ENCODE measurements around the gene INPP5B. TPM values are rescaled to one million over a fixed set of nuclear protein-coding genes. Genes with fewer than 3 reads are reported as not detected.
"Not testable (repeated sequence)": the region's sequence is repeated elsewhere in the genome, so short reads cannot be mapped to it uniquely, and the experiment has no call there.

Gene INPP5B
- total RNA-seq, 1 donor from 2014 or later = 36.5 TPM

DNA sequence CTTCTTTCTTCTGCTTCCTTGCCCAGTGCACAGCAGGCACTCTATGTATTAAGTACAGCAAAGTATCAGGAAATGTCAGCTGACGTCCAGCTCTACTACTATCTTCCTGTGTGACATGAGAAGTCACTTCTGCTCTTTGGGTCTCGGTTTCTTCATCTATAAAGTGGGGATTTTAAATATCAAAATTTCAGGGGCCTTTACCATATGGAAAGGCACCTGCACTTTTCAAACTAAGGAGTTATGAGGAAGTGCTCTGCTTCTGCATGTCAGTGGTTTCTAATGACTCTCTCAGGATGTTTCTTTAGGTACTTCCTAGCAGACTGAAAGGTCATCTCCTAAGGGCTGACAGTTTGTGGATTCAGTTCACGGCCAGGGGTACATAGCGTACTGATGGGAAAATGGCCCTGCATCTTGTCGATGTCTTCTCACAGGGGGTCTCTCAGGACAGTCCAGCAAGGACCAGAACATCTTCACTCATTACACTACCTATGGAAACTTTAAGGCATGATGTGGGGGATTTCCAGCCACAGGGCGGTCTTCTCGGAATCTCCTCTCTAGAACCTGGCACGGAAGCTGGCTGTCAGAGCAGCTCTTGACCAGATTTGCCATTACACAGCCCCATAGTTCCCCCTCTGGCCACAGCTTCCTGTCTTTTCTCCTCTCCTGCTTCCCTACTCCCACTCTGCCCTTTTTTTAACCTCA, 45.5 kb downstream of the INPP5B start:
- no peak overlapping the region for H3K4me3 Mint-ChIP-seq (ENCODE audit: unreplicated experiment)
- no peak for DNase-seq (ENCODE audit: extremely low spot score, unreplicated experiment)
- H3K4me1 Mint-ChIP-seq (ENCODE audit: unreplicated experiment) = no peaks in the 10 kb centered on the region
- H3K9me3 Mint-ChIP-seq (ENCODE audit: unreplicated experiment) = no peaks in the 10 kb centered on the region
- peaks cover 22% of the 10 kb centered on the region for H3K36me3 Mint-ChIP-seq (ENCODE audit: unreplicated experiment)
- H3K27ac Mint-ChIP-seq (ENCODE audit: unreplicated experiment) = no peak overlapping the region
- no peaks in the 10 kb centered on the region for H3K27me3 Mint-ChIP-seq (ENCODE audit: unreplicated experiment)
- TF ChIP-seq, protein P1, sequence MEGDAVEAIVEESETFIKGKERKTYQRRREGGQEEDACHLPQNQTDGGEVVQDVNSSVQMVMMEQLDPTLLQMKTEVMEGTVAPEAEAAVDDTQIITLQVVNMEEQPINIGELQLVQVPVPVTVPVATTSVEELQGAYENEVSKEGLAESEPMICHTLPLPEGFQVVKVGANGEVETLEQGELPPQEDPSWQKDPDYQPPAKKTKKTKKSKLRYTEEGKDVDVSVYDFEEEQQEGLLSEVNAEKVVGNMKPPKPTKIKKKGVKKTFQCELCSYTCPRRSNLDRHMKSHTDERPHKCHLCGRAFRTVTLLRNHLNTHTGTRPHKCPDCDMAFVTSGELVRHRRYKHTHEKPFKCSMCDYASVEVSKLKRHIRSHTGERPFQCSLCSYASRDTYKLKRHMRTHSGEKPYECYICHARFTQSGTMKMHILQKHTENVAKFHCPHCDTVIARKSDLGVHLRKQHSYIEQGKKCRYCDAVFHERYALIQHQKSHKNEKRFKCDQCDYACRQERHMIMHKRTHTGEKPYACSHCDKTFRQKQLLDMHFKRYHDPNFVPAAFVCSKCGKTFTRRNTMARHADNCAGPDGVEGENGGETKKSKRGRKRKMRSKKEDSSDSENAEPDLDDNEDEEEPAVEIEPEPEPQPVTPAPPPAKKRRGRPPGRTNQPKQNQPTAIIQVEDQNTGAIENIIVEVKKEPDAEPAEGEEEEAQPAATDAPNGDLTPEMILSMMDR (IDR thresholded peaks at IDR 0.05) = no peak

DNA sequence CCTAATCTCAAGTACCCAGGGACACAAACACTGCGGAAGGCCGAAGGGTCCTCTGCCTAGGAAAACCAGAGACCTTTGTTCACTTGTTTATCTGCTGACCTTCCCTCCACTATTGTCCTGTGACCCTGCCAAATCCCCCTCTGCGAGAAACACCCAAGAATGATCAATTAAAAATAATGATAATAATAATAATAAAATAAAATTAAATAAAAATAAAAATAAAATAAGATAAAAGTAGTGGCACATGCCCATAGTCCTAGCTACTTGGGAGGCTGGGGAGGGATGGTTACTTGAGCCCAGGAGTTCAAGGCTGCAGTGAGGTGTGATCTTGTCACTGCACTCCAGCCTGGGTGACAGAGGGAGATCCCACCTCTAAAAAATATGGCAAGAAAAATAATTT, 49.3 kb downstream of the INPP5B start:
- DNase-seq (ENCODE audit: extremely low spot score, unreplicated experiment); H3K9me3 Mint-ChIP-seq (ENCODE audit: unreplicated experiment); H3K27ac Mint-ChIP-seq (ENCODE audit: unreplicated experiment); H3K4me1 Mint-ChIP-seq (ENCODE audit: unreplicated experiment); H3K4me3 Mint-ChIP-seq (ENCODE audit: unreplicated experiment); H3K27me3 Mint-ChIP-seq (ENCODE audit: unreplicated experiment): not testable (repeated sequence)
- peaks cover 18% of the 10 kb centered on the region for H3K36me3 Mint-ChIP-seq (ENCODE audit: unreplicated experiment)

DNA sequence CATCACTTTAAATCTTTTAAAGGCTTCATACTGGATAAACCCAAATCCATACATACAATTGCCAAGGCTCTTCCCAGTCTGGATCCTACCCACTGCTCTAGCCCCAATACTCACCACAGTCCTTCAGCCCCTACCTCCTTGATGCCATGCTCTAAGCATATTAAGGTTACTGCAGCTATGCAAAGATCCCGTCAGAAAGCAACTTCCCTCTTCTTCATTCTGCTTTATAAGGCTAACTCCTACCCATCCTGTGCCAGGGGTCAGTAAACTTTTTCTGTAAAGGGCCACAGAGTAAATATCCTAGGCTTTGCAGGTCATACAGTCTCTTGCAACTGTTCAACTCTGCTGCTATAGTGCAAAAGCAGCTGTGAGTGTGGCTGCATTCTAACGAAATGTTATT, 53.2 kb downstream of the INPP5B start:
- Mint-ChIP-seq H3K4me1 (ENCODE audit: unreplicated experiment) (no peaks in the 10 kb centered on the region), H3K27me3 (ENCODE audit: unreplicated experiment) (no peaks in the 10 kb centered on the region), H3K36me3 (ENCODE audit: unreplicated experiment) (peaks cover 17% of the 10 kb centered on the region), H3K4me3 (ENCODE audit: unreplicated experiment) (no peak overlapping the region), H3K27ac (ENCODE audit: unreplicated experiment) (no peak overlapping the region), H3K9me3 (ENCODE audit: unreplicated experiment) (no peaks in the 10 kb centered on the region)
- DNase-seq (ENCODE audit: extremely low spot score, unreplicated experiment) = no peak
- TF ChIP-seq, protein P1 (IDR thresholded peaks at IDR 0.05) = no peak

DNA sequence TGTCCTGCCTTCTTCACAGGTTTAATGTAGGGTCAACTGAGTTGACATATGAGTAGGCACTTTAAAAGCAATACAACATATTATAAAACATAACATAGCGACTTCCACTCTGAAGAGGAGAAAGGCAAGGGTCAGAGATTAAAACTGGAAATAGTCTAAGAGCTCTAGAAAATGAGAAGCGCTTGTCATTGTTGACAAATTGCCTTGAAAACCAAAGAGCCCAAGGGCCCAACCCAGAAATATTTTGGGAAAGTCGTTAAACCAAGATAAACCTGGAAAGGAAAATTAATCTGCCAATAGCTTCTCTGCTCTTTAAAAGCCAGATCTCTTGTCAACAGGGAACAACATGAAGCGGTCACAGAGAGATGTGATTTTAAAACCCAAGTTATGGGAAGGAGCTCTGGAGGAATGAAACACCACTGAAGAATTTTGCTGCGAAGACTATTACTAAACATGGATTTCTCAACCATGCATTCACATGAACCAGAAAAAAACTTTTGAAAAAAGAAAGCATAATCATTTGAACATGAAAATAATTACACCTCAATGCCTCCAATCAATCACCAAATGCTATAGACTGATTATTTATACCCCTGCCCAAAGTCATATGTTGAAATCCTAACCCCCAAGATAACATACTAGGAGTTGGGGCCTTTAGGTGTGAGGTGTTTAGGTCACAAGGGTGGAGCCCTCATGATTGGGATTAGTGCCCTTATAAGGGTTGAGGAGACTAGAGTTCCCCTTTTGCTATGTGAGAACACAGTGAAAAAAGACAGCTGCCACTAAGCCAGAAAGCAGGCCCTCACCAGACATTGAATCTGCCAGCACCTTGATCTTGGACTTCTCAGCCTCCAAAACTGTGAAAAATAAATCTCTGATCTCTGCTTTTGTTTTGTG, 54.5 kb downstream of the INPP5B start:
- H3K9me3 Mint-ChIP-seq (ENCODE audit: unreplicated experiment) = no peaks in the 10 kb centered on the region
- no peak overlapping the region for H3K27ac Mint-ChIP-seq (ENCODE audit: unreplicated experiment)
- no peak overlapping the region for H3K4me3 Mint-ChIP-seq (ENCODE audit: unreplicated experiment)
- no peaks in the 10 kb centered on the region for H3K4me1 Mint-ChIP-seq (ENCODE audit: unreplicated experiment)
- no peak for DNase-seq (ENCODE audit: extremely low spot score, unreplicated experiment)
- H3K36me3 Mint-ChIP-seq (ENCODE audit: unreplicated experiment) = peaks cover 25% of the 10 kb centered on the region
- no peaks in the 10 kb centered on the region for H3K27me3 Mint-ChIP-seq (ENCODE audit: unreplicated experiment)
- TF ChIP-seq, protein P1 (IDR thresholded peaks at IDR 0.05) = no peak

DNA sequence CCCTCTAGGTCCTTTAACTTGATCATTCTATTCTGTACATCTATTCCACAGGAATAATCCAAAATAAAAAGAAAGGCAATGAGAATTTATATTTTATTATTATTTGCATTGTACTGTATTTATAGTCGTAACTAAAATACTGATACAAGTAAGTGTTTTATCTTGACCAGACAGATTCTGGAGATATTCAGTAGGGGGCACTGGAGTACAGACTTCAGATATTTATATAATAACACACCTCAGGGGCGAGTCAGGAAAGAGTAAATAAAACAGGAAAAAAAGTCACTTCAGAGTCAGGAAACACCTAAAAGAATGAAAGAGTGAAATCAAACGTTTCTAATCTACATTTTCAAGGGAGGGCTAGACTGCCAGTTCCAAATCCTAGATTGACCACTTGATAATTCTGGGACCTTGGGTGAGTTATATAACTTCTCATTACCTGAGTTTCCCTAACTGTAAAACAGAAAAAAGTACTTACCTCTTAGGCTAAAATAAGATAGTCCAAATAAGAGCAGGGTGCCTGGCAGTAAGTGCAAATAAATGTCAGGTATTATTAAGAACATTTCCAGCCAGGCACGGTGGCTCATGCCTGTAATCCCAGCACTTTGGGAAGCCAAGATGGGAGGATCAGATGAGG, 56.4 kb downstream of the INPP5B start:
- Mint-ChIP-seq H3K4me1 (ENCODE audit: unreplicated experiment) (no peaks in the 10 kb centered on the region), H3K27me3 (ENCODE audit: unreplicated experiment) (no peaks in the 10 kb centered on the region), H3K36me3 (ENCODE audit: unreplicated experiment) (peaks cover 40% of the 10 kb centered on the region), H3K4me3 (ENCODE audit: unreplicated experiment) (no peak overlapping the region), H3K27ac (ENCODE audit: unreplicated experiment) (no peak overlapping the region), H3K9me3 (ENCODE audit: unreplicated experiment) (no peaks in the 10 kb centered on the region)
- DNase-seq (ENCODE audit: extremely low spot score, unreplicated experiment) = no peak
- TF ChIP-seq, protein P1 (IDR thresholded peaks at IDR 0.05) = peak; percentile 48

Measured in osteocyte (in vitro differentiated cells).